HUES48 (cell line): ENCODE measurements around the gene ROPN1.
"Not testable (repeated sequence)": the region's sequence is repeated elsewhere in the genome, so short reads cannot be mapped to it uniquely, and the experiment has no call there.

Source experiments
- H3K27ac ChIP-seq: one replicate; pipeline ENCODE4 v1.7.0; 2013; ENCODE audit warnings: low read depth, low read length, inconsistent platforms
- H3K27me3 ChIP-seq: 2 replicates; pipeline ENCODE4 v1.6.1; 2013; ENCODE audit warnings: mild to moderate bottlenecking, low read length; ENCODE audit not compliant: control insufficient read depth, insufficient read depth
- H3K36me3 ChIP-seq: 2 replicates; pipeline ENCODE4 v1.6.1; 2013; ENCODE audit warnings: low read length; ENCODE audit not compliant: control insufficient read depth, insufficient read depth
- H3K4me1 ChIP-seq: 2 replicates; pipeline ENCODE4 v1.6.1; 2013; ENCODE audit warnings: mild to moderate bottlenecking, low read length; ENCODE audit not compliant: control insufficient read depth, insufficient read depth
- H3K4me3 ChIP-seq: 2 replicates; pipeline ENCODE4 v1.5.1; 2013; ENCODE audit warnings: mild to moderate bottlenecking, low read depth, low read length
- H3K9ac ChIP-seq: 2 replicates; pipeline ENCODE4 v1.6.1; 2013; ENCODE audit warnings: mild to moderate bottlenecking, low read depth, low read length, moderate library complexity
- H3K9me3 ChIP-seq: 2 replicates; pipeline ENCODE4 v1.6.1; 2013; ENCODE audit warnings: low read length; ENCODE audit not compliant: control insufficient read depth, insufficient read depth

The ROPN1 gene

GRCh38 chr3:123993818-123994217 is 1.9 kb upstream of the ROPN1 start:
- Histone ChIP-seq H3K4me3 (no peak overlapping the region), H3K4me1 (no peaks in the 10 kb centered on the region), H3K9ac (no peak overlapping the region), H3K27ac (no peak overlapping the region), H3K27me3 (peaks cover 51% of the 10 kb centered on the region), H3K36me3 (no peaks in the 10 kb centered on the region), H3K9me3 (no peaks in the 10 kb centered on the region)

- Histone ChIP-seq H3K36me3 (no peaks in the 10 kb centered on the region), H3K9me3 (no peaks in the 10 kb centered on the region), H3K4me1 (no peaks in the 10 kb centered on the region), H3K27ac (no peak overlapping the region), H3K27me3 (peaks cover 37% of the 10 kb centered on the region), H3K9ac (no peak overlapping the region), H3K4me3 (no peak overlapping the region)
Measured at GRCh38 chr3:123986427-123986826, 5.5 kb downstream of the ROPN1 start.

- Histone ChIP-seq H3K4me3 (no peak overlapping the region), H3K36me3 (no peaks in the 10 kb centered on the region), H3K27me3 (peaks cover 34% of the 10 kb centered on the region), H3K27ac (no peak overlapping the region), H3K9ac (no peak overlapping the region), H3K9me3 (no peaks in the 10 kb centered on the region), H3K4me1 (no peaks in the 10 kb centered on the region)
Measured at GRCh38 chr3:123984957-123985356, 7.0 kb downstream of the ROPN1 start.

- Histone ChIP-seq H3K4me3 (no peak overlapping the region), H3K27me3 (peaks cover 28% of the 10 kb centered on the region)
Measured at GRCh38 chr3:123984350-123984749, 7.6 kb downstream of the ROPN1 start.

GRCh38 chr3:123981317-123981716 is 10.6 kb downstream of the ROPN1 start:
- H3K27ac ChIP-seq, H3K9ac ChIP-seq, H3K9me3 ChIP-seq, H3K36me3 ChIP-seq, H3K27me3 ChIP-seq, H3K4me3 ChIP-seq, H3K4me1 ChIP-seq: not testable (repeated sequence)

More at GRCh38 chr3:123984350-123984749, 7.6 kb downstream of the ROPN1 start:
- Histone ChIP-seq H3K4me1 (no peaks in the 10 kb centered on the region), H3K9ac (no peak overlapping the region), H3K27ac (no peak overlapping the region), H3K36me3 (no peaks in the 10 kb centered on the region), H3K9me3 (no peaks in the 10 kb centered on the region)

- Histone ChIP-seq H3K36me3 (no peaks in the 10 kb centered on the region), H3K27ac (no peak overlapping the region), H3K9ac (no peak overlapping the region), H3K9me3 (no peaks in the 10 kb centered on the region), H3K27me3 (peaks cover 7% of the 10 kb centered on the region), H3K4me1 (no peaks in the 10 kb centered on the region), H3K4me3 (peak overlapping the region; percentile 56)
Measured at GRCh38 chr3:123980539-123980938, 11.4 kb downstream of the ROPN1 start.

- not testable (repeated sequence) for H3K27ac ChIP-seq, H3K4me1 ChIP-seq, H3K9me3 ChIP-seq, H3K36me3 ChIP-seq, H3K27me3 ChIP-seq, H3K9ac ChIP-seq
- H3K4me3 ChIP-seq: peak overlapping the region; percentile 56
Measured at GRCh38 chr3:123979525-123980501, 12.1 kb downstream of the ROPN1 start.

DNA sequence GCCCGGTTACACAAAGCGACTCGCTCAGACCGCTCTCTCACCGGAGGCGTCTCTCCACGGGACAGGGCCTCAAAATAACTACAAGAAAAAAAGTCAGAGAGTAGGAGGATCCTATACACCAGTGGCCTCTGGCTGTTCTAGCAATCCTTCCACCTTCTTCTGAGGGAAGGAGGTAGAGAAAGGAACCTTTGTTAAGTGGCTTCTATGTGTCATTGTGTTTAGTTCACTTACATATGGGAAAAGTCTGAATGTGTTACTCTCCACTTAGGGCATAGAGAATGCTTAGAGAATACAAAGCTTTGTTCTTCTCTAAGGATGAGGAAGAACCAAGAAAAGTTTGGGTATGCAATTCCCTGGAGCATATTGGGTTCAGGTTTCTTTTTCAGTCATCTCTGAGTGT is 15.0 kb downstream of the ROPN1 start:
- not testable (repeated sequence) for H3K4me1 ChIP-seq, H3K4me3 ChIP-seq, H3K9me3 ChIP-seq, H3K36me3 ChIP-seq, H3K27me3 ChIP-seq, H3K9ac ChIP-seq, H3K27ac ChIP-seq

DNA sequence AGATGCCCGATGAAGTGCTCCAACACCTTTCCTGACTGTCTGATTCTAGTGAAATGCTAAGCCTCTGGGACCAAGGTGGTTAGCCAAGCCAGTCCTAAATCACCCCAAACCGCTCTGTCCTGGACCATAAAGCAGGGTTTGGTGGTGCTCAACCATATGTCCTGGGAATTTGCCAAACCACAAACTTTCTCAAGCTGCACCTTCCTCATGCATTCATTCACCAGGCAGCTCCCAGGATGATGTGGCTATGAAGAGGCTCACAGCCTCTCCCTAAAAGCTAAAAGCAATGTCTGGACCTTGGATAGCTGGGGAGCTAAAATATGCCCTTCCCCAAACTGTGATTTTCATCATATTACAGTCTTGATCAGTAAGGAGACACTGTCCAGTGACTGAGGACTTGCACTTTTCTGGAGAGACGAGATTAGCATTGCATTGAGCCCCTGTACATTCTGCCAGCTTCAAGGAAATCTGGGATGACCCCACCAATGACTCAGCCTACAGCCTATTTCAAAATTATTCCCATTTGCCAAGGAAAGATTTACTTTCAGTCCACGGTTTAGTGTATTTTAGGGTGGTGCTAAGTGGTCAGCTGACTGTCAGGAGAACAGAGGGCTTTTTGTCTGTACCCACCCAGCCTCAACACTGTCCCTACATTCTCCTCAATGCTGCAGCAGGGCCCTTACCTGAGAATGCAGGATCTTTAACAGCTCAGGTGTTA is 15.6 kb downstream of the ROPN1 start:
- H3K27me3 ChIP-seq, H3K4me3 ChIP-seq, H3K4me1 ChIP-seq: not testable (repeated sequence)

DNA sequence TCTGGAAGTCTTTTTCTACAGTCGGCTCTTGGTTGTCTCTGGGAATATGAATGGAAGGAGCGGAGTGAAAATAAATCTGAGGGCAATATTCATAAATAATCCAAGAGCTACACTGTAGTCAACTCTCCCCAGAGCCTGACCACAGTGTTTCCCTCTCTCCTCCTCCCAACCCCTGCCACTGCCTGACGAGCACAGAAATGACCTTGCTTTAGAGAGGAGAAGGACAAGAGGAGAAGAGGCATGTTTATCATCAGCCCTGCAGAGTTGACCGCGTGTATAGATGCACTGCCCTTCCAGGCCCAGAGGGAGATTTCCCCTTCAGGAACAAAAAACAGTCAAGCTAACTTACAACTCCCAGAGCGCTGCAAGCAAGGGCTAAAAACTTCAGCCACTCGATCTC is 16.9 kb downstream of the ROPN1 start:
- not testable (repeated sequence) for H3K36me3 ChIP-seq, H3K4me1 ChIP-seq, H3K4me3 ChIP-seq, H3K9ac ChIP-seq, H3K27ac ChIP-seq, H3K9me3 ChIP-seq, H3K27me3 ChIP-seq

More for the DNA sequence above, 15.6 kb downstream of the ROPN1 start:
- H3K9ac ChIP-seq, H3K9me3 ChIP-seq, H3K27ac ChIP-seq, H3K36me3 ChIP-seq: not testable (repeated sequence)

GRCh38 chr3:123971406-123971805 is 20.5 kb downstream of the ROPN1 start:
- Histone ChIP-seq H3K36me3 (no peaks in the 10 kb centered on the region), H3K27ac (no peak overlapping the region), H3K9ac (no peak overlapping the region), H3K27me3 (no peaks in the 10 kb centered on the region), H3K4me3 (no peak overlapping the region), H3K4me1 (0 out of 2 replicates have a peak, but pooled peaks cover 3% of the 10 kb centered on the region), H3K9me3 (no peaks in the 10 kb centered on the region)
